ENCODE data around the gene ESR2. TPM values are rescaled to one million over a fixed set of nuclear protein-coding genes. Genes with fewer than 3 reads are reported as not detected.

ESR2 gene
- total and polyA plus RNA-seq, 4 donors, result 0.01 to 0.28 (median 0.09) TPM

GRCh38 chr14:64059454-64060198 lies 234.5 kb downstream of the ESR2 start:
- H3K9ac ChIP-seq (ENCODE audit: low read depth in 1 of 2, low read length in 2 of 2), result no peak overlapping the region
- no peaks in the 10 kb centered on the region for H3K4me1 ChIP-seq (ENCODE audit: control insufficient read depth in 4 of 4, insufficient read depth in 4 of 4, low read length in 3 of 4)
- WGBS, result 89% methylated on average over 6 of the region's 6 CpGs
- H3K27me3 ChIP-seq (ENCODE audit: control insufficient read depth in 4 of 4, insufficient read depth in 4 of 4, low read length in 3 of 4), result no peaks in the 10 kb centered on the region
- H3K9me3 ChIP-seq (ENCODE audit: control insufficient read depth in 4 of 4, low read length in 3 of 4), result no peaks in the 10 kb centered on the region
- no peak for DNase-seq (ENCODE audit: low spot score)
- peaks cover 0 to 2% (median under 1%) of the 10 kb centered on the region in 4 donors for H3K36me3 ChIP-seq (ENCODE audit: control insufficient read depth in 4 of 4, insufficient read depth in 3 of 4, low read depth in 1 of 4, low read length in 3 of 4)
- no peak overlapping the region for H3K4me3 ChIP-seq (ENCODE audit: low read depth in 1 of 3, low read length in 3 of 3)
- no peak for TF ChIP-seq GABPA (IDR thresholded peaks at IDR 0.05 in 1 of 2, conservative IDR thresholded peaks at IDR 0.05 in 1 of 2)
- no peak for TF ChIP-seq ZBTB33 (IDR thresholded peaks at IDR 0.05)
- no peak for TF ChIP-seq MAX (IDR thresholded peaks at IDR 0.05)
- TF ChIP-seq, protein P1, sequence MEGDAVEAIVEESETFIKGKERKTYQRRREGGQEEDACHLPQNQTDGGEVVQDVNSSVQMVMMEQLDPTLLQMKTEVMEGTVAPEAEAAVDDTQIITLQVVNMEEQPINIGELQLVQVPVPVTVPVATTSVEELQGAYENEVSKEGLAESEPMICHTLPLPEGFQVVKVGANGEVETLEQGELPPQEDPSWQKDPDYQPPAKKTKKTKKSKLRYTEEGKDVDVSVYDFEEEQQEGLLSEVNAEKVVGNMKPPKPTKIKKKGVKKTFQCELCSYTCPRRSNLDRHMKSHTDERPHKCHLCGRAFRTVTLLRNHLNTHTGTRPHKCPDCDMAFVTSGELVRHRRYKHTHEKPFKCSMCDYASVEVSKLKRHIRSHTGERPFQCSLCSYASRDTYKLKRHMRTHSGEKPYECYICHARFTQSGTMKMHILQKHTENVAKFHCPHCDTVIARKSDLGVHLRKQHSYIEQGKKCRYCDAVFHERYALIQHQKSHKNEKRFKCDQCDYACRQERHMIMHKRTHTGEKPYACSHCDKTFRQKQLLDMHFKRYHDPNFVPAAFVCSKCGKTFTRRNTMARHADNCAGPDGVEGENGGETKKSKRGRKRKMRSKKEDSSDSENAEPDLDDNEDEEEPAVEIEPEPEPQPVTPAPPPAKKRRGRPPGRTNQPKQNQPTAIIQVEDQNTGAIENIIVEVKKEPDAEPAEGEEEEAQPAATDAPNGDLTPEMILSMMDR (IDR thresholded peaks at IDR 0.05; ENCODE audit: low read depth, low read length, missing input control), result no peak
- TF ChIP-seq FOXA2 (IDR thresholded peaks at IDR 0.05), result no peak
- TF ChIP-seq HNF4G (IDR thresholded peaks at IDR 0.05), result no peak
- no peak for TF ChIP-seq RXRA (IDR thresholded peaks at IDR 0.05)
- TF ChIP-seq TAF1 (conservative IDR thresholded peaks at IDR 0.05), result no peak
- TF ChIP-seq SP1 (IDR thresholded peaks at IDR 0.05), result no peak
- no peak for TF ChIP-seq NR2F2 (IDR thresholded peaks at IDR 0.05)
- TF ChIP-seq, protein P2, sequence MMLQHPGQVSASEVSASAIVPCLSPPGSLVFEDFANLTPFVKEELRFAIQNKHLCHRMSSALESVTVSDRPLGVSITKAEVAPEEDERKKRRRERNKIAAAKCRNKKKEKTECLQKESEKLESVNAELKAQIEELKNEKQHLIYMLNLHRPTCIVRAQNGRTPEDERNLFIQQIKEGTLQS (IDR thresholded peaks at IDR 0.05), result no peak
- TF ChIP-seq REST (IDR thresholded peaks at IDR 0.05), result no peak
- TF ChIP-seq HNF4A (conservative IDR thresholded peaks at IDR 0.05), result no peak
- TF ChIP-seq RAD21 (IDR thresholded peaks at IDR 0.05), result no peak
- H3K27ac ChIP-seq (ENCODE audit: low read depth in 1 of 2, low read length in 2 of 2), result no peak overlapping the region

Measured in liver (tissue), 9 donors.